Medulla oblongata (tissue), 1 donor: ENCODE data around the gene CNOT6.
"Not testable (repeated sequence)": the region's sequence is repeated elsewhere in the genome, so short reads cannot be mapped to it uniquely, and the experiment has no call there.

Experiments used
- DNase-seq: peaks from one replicate; pipeline ENCODE4 v3.0.0-alpha.2; 2015; ENCODE audit errors: extremely low spot score

CNOT6 gene

GRCh38 chr5:180471866-180472265 lies 22.3 kb upstream of the CNOT6 start:
- no peak for DNase-seq

GRCh38 chr5:180472269-180472668 lies 21.9 kb upstream of the CNOT6 start:
- DNase-seq: no peak

DNA sequence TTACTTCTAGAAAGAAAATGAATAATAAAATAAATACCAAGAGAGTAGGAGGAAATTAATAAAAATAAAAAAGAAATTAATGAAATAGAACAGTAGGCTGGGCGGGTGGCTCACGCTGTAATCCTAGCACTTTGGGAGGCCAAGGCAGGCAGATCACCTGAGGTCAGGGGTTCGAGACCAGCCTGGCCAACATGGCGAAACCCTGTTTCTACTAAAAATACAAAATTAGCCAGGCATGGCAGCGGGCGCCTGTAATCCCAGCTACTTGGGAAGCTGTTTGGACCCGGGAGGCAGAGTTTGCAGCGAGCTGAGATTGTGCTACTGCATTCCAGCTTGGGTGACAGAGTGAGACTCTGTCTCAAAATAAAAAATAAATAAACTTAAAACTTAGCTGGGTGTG lies 20.8 kb upstream of the CNOT6 start:
- not testable (repeated sequence) for DNase-seq

- DNase-seq: no peak
Observed at GRCh38 chr5:180474569-180474968, 19.6 kb upstream of the CNOT6 start.

GRCh38 chr5:180475969-180476524 lies 18.1 kb upstream of the CNOT6 start:
- not testable (repeated sequence) for DNase-seq

GRCh38 chr5:180484813-180485212 lies 9.4 kb upstream of the CNOT6 start:
- no peak for DNase-seq

GRCh38 chr5:180486636-180487149 lies 7.5 kb upstream of the CNOT6 start:
- DNase-seq: no peak

GRCh38 chr5:180487556-180487955 lies 6.6 kb upstream of the CNOT6 start:
- DNase-seq: no peak

DNA sequence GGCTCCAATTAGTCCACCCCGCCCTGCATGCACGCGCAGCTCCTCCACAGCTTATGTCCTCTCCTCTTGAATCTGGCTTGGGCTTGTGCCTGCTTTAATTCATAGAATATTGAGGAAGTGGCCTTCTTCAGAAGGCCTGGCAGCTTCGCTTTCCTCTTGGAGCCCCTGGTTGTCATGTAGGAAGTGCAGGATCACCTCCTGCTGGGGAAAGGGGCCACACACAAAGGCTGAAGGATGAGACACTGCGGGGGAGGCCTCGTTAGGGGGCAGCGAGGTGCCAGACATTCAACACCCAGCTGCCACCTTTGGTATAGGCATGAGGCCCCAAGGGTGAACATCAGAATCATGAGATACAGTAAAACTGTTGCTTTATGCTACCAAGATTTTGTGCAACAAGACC lies 2.7 kb upstream of the CNOT6 start:
- DNase-seq: no peak

- no peak for DNase-seq
Observed at GRCh38 chr5:180492226-180492903, 1.8 kb upstream of the CNOT6 start.

DNA sequence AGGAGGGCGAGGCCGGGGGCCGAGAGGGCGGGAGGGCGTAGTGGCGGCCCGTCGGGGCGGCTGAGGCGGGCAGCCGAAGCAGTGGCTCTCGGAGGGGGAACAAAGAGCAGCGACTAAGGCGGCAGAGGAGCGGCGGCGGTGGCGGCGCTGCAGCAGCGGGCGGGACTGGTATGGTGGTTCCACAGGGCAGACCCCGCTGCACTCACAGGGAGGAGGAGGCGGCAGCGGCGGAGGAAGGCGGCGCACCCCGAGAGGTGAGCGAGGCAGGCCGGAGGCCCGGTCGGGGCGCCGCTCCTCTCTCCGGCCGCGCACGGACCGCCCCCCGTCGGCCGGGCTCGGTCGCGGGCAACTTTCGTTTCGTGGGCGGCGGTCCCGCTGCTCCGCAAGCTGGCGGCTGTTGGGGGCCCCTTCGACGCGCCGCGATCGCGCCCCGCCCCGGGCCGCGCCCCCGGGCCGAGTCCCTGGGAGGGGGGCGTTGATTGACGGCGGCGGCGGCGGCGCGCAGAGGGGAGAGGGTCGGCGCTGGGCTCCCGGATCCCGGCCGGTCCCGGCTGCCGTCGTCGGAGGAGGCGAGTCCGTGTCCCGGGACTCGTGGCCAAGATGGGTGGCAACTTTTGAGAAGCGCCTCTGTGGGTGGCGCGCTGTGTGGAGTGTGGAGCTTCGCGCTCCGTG lies 467 bp downstream of the CNOT6 start:
- DNase-seq: peak; percentile 53

DNA sequence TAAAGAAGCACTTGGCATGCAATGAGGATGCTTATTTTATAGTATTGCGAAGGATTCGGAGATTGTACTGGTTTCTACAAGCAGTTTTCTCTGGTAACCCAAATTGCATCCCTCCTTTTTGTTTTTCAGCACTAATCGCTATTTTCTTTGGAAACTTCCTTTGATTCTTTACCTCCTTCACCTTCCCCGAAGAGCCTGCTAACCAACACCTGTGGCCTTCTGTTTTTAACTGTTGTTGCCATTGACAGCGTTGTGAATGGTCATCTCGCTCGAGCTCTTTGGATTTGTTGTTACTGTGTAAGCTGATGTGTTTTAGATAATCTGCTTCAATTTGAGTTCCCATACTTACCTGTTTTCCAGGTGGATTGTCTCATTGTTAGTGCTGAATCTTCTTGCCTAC lies 1.1 kb downstream of the CNOT6 start:
- no peak for DNase-seq

DNA sequence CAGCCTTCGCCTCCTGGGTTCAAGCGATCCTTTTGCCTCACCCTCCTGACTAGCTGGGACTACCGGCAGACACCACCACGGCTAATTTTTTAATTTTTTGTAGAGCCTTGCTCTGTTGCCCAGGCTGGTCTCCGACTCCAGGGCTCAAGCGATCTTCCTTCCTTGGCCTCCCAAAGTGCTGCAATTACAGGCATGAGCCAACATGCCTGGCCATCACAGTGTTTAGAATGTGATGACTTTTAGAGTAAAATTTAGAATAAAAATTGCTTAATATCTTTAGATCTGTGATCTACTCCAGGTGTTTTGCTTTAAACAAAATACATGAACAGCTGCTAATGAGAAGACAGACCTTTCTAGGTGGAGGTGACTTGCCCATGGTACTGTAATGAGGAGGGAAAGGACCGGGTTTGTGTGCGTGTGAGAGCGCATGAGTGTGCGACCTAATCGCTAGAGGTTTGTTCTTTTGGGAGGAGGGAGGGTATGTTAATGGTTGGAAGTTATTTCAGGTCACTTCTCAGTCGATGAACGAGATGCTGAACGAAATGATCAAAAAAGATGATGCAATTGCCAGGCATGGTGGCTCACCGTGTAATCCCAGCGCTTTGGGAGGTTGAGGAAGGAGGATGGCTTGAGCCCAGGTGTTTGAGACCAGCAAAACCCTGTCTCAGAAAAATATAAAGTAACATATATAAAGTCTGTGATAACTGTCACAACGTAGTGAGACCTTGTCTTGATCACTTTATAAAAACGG lies 2.0 kb downstream of the CNOT6 start:
- no peak for DNase-seq

GRCh38 chr5:180496806-180497205 lies 2.6 kb downstream of the CNOT6 start:
- not testable (repeated sequence) for DNase-seq

DNA sequence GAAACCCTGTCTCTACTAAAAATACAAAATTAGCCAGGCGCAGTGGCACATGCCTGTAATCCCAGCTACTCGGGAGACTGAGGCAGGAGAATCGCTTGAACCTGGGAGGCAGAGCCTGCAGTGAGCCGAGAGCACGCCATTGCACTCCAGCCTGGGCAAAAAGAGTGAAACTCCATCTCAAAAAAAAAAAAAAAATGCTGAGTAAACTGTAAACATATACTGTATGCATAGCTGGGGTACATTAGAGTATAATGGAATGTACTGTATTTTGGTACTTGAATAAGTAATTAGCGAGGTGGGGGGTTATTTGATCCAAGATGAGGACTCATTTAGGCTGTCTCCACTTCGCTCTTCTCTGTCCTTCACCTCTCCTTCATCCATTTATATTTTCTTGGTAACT lies 3.7 kb downstream of the CNOT6 start:
- not testable (repeated sequence) for DNase-seq

DNA sequence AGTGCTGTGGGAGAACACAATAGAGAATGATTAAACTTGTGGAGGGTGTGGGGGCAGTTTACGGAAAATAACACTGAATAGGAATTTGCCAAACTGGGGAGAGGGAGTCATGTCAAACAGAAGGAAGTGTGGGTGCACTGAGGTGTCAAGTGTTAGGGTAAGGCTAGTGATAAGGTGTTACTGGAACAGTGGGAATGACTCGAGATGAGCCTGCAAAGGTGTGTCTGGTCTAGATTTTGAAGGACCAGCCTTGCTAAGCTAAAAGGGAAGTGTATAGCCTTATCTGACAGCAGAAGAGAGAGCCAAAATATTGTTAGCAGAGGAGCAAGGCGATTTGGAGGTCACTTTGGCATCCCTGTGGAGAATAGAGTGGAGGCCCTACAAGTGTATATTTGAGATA lies 4.2 kb downstream of the CNOT6 start:
- DNase-seq: no peak

DNA sequence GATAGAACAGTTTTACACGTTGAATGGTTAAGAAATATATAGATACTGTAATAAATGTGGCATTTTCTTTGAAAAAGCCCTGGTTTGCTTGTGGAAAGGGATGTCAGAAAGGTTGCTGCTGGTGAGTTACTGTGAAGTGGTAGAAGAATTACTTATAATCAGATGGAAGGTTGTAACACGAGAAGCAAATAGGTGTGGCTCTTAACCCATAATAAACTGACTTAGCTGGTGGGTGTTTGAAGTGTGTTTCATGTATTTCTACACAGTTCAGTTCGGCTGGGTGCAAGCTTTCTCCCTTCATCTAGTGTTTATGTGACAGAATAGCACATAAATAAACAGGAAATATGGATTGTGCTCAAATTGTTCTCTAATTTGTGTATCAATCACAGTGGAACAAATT lies 5.5 kb downstream of the CNOT6 start:
- DNase-seq: no peak

DNA sequence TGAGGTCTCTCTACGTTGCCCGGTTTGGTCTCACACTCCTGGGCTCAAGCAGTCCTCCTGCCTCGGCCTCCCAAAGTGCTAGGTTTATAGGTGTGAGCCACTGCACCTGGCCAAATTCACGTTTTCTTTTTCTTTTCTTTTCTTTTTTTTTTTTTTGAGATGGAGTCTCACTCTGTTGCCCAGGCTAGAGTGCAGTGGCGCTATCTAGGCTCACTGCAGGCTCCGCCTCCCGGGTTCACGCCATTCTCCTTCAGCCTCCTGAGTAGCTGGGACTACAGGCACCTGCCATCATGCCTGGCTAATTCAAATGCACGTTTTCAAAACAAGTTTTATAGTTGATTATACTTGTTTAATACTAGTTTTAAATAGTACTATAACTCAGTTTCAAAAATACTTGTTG lies 6.1 kb downstream of the CNOT6 start:
- not testable (repeated sequence) for DNase-seq

DNA sequence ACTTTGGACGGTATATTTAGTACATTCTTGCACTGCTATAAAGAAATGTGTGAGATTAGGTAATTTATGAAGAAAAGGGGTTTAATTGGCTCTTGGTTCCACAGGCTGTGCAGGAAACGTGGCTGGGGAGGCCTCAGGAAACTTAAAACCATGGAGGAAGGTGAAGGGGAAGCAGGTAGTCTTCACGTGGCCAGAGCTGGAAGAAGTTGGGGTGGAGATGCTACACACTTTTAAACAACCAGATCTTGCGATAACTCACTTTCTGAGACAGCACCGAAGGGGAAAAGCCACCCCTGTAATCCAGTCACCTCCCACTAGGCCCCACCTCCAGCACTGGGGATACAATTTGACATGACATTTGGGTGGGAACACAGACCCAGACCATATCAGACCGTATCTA lies 13.5 kb downstream of the CNOT6 start:
- DNase-seq: no peak

- DNase-seq: no peak
Observed at GRCh38 chr5:180515294-180515693, 21.1 kb downstream of the CNOT6 start.

GRCh38 chr5:180515974-180516373 lies 21.8 kb downstream of the CNOT6 start:
- not testable (repeated sequence) for DNase-seq

GRCh38 chr5:180516440-180516839 lies 22.3 kb downstream of the CNOT6 start:
- DNase-seq: no peak
